NB4 (cell line): ENCODE measurements around the gene SLC35G1.

Source experiments
- DNase-seq: peaks from one replicate; pipeline ENCODE4 v3.0.0; 2010; ENCODE audit warnings: low read depth
- H3K4me3 ChIP-seq: one replicate; pipeline ENCODE4 v1.5.1; 2011; ENCODE audit warnings: mild to moderate bottlenecking, low read depth, low read length, moderate library complexity
- CTCF ChIP-seq: IDR thresholded peaks from one replicate; pipeline ENCODE4 v1.5.1; 2012; ENCODE audit warnings: low read depth, low read length
- MAX ChIP-seq: IDR thresholded peaks from 2 replicates; pipeline ENCODE4 v1.6.1; 2011; ENCODE audit warnings: low read depth, low read length
- MYC ChIP-seq: IDR thresholded peaks from 2 replicates; pipeline ENCODE4 v1.6.1; 2011; ENCODE audit warnings: low read depth, low read length
- POLR2A ChIP-seq: IDR thresholded peaks from 2 replicates; pipeline ENCODE4 v1.6.1; 2011; ENCODE audit warnings: mild to moderate bottlenecking; ENCODE audit not compliant: insufficient read length; ENCODE audit errors: extremely low read depth

The SLC35G1 gene

GRCh38 chr10:93874309-93875031 is 19.3 kb upstream of the SLC35G1 start:
- TF ChIP-seq MYC (no peak), CTCF (no peak), MAX (no peak), POLR2A (no peak)
- no peak overlapping the region for H3K4me3 ChIP-seq
- DNase-seq: no peak

GRCh38 chr10:93875032-93875358 is 18.8 kb upstream of the SLC35G1 start:
- TF ChIP-seq MAX (no peak), MYC (no peak), POLR2A (no peak), CTCF (no peak)
- DNase-seq: no peak

GRCh38 chr10:93876381-93876780 is 17.4 kb upstream of the SLC35G1 start:
- TF ChIP-seq CTCF: no peak
- no peak for TF ChIP-seq MYC
- no peak for TF ChIP-seq MAX
- no peak for TF ChIP-seq POLR2A
- DNase-seq: no peak
- no peak overlapping the region for H3K4me3 ChIP-seq

More at GRCh38 chr10:93875032-93875358, 18.8 kb upstream of the SLC35G1 start:
- no peak overlapping the region for H3K4me3 ChIP-seq

- no peak overlapping the region for H3K4me3 ChIP-seq
- no peak for DNase-seq
- TF ChIP-seq MYC (no peak), MAX (no peak), CTCF (no peak), POLR2A (no peak)
Measured at GRCh38 chr10:93879273-93879672, 14.5 kb upstream of the SLC35G1 start.

GRCh38 chr10:93894516-93895378 is 969 bp downstream of the SLC35G1 start:
- TF ChIP-seq MAX (no peak), MYC (no peak)
- DNase-seq: peak; percentile 12
- H3K4me3 ChIP-seq: peak overlapping the region; percentile 63

- no peak for TF ChIP-seq CTCF
- TF ChIP-seq MYC: no peak
- no peak for TF ChIP-seq MAX
- no peak for TF ChIP-seq POLR2A
Measured at GRCh38 chr10:93897070-93897780, 3.4 kb downstream of the SLC35G1 start.

More at GRCh38 chr10:93897070-93897780, 3.4 kb downstream of the SLC35G1 start:
- DNase-seq: no peak
- H3K4me3 ChIP-seq: no peak overlapping the region
